Lower leg skin (tissue), 4 donors: ENCODE results near the gene NUCB2. TPM values are rescaled to one million over a fixed set of nuclear protein-coding genes. Genes with fewer than 3 reads are reported as not detected.

Source experiments
- DNase-seq, 2 donors: peaks; one replicate each; pipeline ENCODE4 v3.0.0-alpha.2; 2019; ENCODE audit warnings: low spot score in 2 of 2
- H3K4me3 ChIP-seq: fragments of 200-600 bp; sonication (generic); 2 replicates; pipeline ENCODE4 v1.5.1; 2017; ENCODE audit warnings: mild to moderate bottlenecking, low read depth; ENCODE audit not compliant: poor library complexity, severe bottlenecking
- CTCF ChIP-seq, 3 donors: fragments of 450-650 bp; IDR thresholded peaks; one replicate each; pipeline ENCODE4 v1.5.1; 2016; ENCODE audit warnings: antibody characterized with exemption in 3 of 3, mild to moderate bottlenecking in 3 of 3, moderate library complexity in 2 of 3
- POLR2A ChIP-seq, 2 donors: fragments of 450-650 bp; IDR thresholded peaks; one replicate each; pipeline ENCODE4 v1.6.1; 2016 to 2017; ENCODE audit warnings: antibody characterized with exemption in 2 of 2, mild to moderate bottlenecking in 1 of 2, moderate library complexity in 1 of 2
- WGBS, 2 donors: methylation state at CpG; one replicate each; pipeline ENCODE4 v1.1.5; 2018; 5-methylcytosine and 5-hydroxymethylcytosine counted together
- intact Hi-C: fragments of 100-400 bp; cut with DNase I; formaldehyde crosslinking; loops from one replicate; pipeline ENCODE4 v1.15.0; 2023; ENCODE audit warnings: low total_unique reads
- total RNA-seq, 4 donors: library from RNA; depleted of rRNA; stranded (reverse); fragments of >200 nt; gene quantifications; one replicate each; pipeline ENCODE4 v1.1.0, GENCODE V29; 2016

Gene NUCB2
- total RNA-seq, 4 donors from 2014 or later, result 13.1 to 27.1 (median 17.9) TPM

GRCh38 chr11:17252704-17253103 lies 23.8 kb upstream of the NUCB2 start:
- TF ChIP-seq POLR2A (IDR thresholded peaks at IDR 0.05) (no peak), CTCF (IDR thresholded peaks at IDR 0.05) (no peak)
- H3K4me3 ChIP-seq, result no peak overlapping the region
- no peak for DNase-seq
- intact Hi-C loops, result no loop called here
- WGBS, 2 donors, result 70 to 71% methylated on average over 4 of the region's 4 CpGs

GRCh38 chr11:17256512-17256911 lies 20.0 kb upstream of the NUCB2 start:
- WGBS, 2 donors, result 65 to 74% methylated on average over 3 of the region's 3 CpGs
- no peak for DNase-seq
- TF ChIP-seq POLR2A (IDR thresholded peaks at IDR 0.05) (no peak), CTCF (IDR thresholded peaks at IDR 0.05) (no peak)
- no peak overlapping the region for H3K4me3 ChIP-seq
- intact Hi-C loops, result no loop called here

- WGBS, 2 donors, result 48 to 61% methylated on average over 1 of the region's 1 CpG
- DNase-seq, result no peak
- no peak overlapping the region for H3K4me3 ChIP-seq
- intact Hi-C loops, result no loop called here
- TF ChIP-seq CTCF (IDR thresholded peaks at IDR 0.05) (no peak), POLR2A (IDR thresholded peaks at IDR 0.05) (no peak)
These were observed 19.3 kb upstream of the NUCB2 start for GRCh38 chr11:17257196-17257595.

GRCh38 chr11:17258670-17259069 lies 17.9 kb upstream of the NUCB2 start:
- intact Hi-C loops, result no loop called here
- DNase-seq, result no peak
- TF ChIP-seq POLR2A (IDR thresholded peaks at IDR 0.05), result no peak
- TF ChIP-seq CTCF (IDR thresholded peaks at IDR 0.05), result no peak
- no peak overlapping the region for H3K4me3 ChIP-seq

GRCh38 chr11:17259519-17259918 lies 17.0 kb upstream of the NUCB2 start:
- DNase-seq, result no peak
- WGBS, 2 donors, result 90 to 96% methylated on average over 1 of the region's 1 CpG
- no peak for TF ChIP-seq CTCF (IDR thresholded peaks at IDR 0.05)
- no peak for TF ChIP-seq POLR2A (IDR thresholded peaks at IDR 0.05)
- intact Hi-C loops, result no loop called here
- H3K4me3 ChIP-seq, result no peak overlapping the region

- TF ChIP-seq POLR2A (IDR thresholded peaks at IDR 0.05) (no peak), CTCF (IDR thresholded peaks at IDR 0.05) (no peak)
- intact Hi-C loops, result no loop called here
- DNase-seq, result no peak
- no peak overlapping the region for H3K4me3 ChIP-seq
These were observed 16.5 kb upstream of the NUCB2 start for GRCh38 chr11:17260020-17260419.
